ENCODE measurements around the gene ZNF701. TPM values are rescaled to one million over a fixed set of nuclear protein-coding genes. Genes with fewer than 3 reads are reported as not detected.
"Not testable (repeated sequence)": the region's sequence is repeated elsewhere in the genome, so short reads cannot be mapped to it uniquely, and the experiment has no call there.

ZNF701 gene
- total RNA-seq, 1 donor from 2014 or later: 16.2 TPM

DNA sequence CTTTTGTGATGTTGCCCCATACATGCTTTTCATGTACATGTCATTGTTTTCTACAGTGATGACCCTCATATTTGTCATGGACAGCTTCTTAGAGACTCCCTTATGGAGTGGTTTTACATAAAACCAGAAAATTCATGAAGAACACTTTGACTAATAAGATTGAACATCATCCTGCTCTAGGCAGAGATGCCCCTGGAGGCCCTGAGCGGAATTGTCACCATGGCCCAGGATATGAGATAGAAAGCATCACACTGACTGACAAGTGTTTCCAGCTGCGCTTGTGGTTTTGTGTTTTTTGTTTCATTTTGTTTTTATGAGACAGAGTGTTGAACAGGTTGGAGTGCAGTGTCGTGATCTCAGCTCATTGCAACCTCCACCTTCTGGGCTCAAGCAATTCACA lies 22.2 kb downstream of the ZNF701 start:
- Histone ChIP-seq H3K9ac (no peak overlapping the region), H3K27me3 (no peaks in the 10 kb centered on the region), H3K79me2 (ENCODE audit: low read depth) (no peaks in the 10 kb centered on the region), H3K4me3 (no peak overlapping the region), H3F3A (ENCODE audit: low read depth) (no peaks in the 10 kb centered on the region), H3K9me3 (ENCODE audit: low read depth) (no peaks in the 10 kb centered on the region), H4K20me1 (ENCODE audit: low read depth) (no peaks in the 10 kb centered on the region), H3K36me3 (no peaks in the 10 kb centered on the region), H3K27ac (no peak overlapping the region), H3K4me2 (no peak overlapping the region), H2AFZ (replicated peaks) (no peak overlapping the region), H3K4me1 (no peaks in the 10 kb centered on the region)
- Mint-ChIP-seq H3K4me1 (no peaks in the 10 kb centered on the region), H3K27me3 (ENCODE audit: insufficient read depth, low read depth) (peaks cover 2% of the 10 kb centered on the region), H3K4me3 (no peak overlapping the region), H3K36me3 (peaks cover 49% of the 10 kb centered on the region), H3K27ac (no peak overlapping the region), H3K9me3 (peaks cover 34% of the 10 kb centered on the region)
- TF ChIP-seq EZH2 (IDR thresholded peaks at IDR 0.05) (no peak), EZH2phosphoT487 (IDR thresholded peaks at IDR 0.05) (no peak), CTCF (IDR thresholded peaks at IDR 0.05) (no peak)
- DNase-seq (ENCODE audit: low spot score): no peak

DNA sequence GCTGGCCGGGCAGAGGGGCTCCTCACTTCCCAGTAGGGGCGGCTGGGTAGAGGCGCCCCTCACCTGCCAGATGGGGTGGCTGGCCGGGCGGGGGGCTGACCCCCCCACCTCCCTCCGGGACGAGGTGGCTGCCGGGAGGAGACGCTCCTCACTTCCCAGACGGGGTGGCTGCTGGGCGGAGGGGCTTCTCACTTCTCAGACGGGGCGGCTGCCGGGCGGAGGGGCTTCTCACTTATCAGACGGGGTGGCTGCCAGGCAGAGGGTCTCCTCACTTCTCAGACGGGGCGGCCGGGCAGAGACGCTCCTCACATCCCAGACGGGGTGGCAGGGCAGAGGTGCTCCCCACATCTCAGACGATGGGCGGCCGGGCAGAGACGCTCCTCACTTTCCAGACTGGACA lies 23.4 kb downstream of the ZNF701 start:
- not testable (repeated sequence) for H3K9me3 ChIP-seq (ENCODE audit: low read depth); H3K4me2 ChIP-seq; H3K9ac ChIP-seq; H3K27ac Mint-ChIP-seq; H2AFZ ChIP-seq (replicated peaks); H4K20me1 ChIP-seq (ENCODE audit: low read depth); H3F3A ChIP-seq (ENCODE audit: low read depth); H3K79me2 ChIP-seq (ENCODE audit: low read depth); H3K27ac ChIP-seq; H3K4me3 Mint-ChIP-seq; H3K27me3 Mint-ChIP-seq (ENCODE audit: insufficient read depth, low read depth); DNase-seq (ENCODE audit: low spot score); H3K4me1 ChIP-seq; H3K27me3 ChIP-seq; H3K4me3 ChIP-seq; H3K4me1 Mint-ChIP-seq; H3K36me3 ChIP-seq
- peaks cover 47% of the 10 kb centered on the region for H3K36me3 Mint-ChIP-seq
- peaks cover 33% of the 10 kb centered on the region for H3K9me3 Mint-ChIP-seq

DNA sequence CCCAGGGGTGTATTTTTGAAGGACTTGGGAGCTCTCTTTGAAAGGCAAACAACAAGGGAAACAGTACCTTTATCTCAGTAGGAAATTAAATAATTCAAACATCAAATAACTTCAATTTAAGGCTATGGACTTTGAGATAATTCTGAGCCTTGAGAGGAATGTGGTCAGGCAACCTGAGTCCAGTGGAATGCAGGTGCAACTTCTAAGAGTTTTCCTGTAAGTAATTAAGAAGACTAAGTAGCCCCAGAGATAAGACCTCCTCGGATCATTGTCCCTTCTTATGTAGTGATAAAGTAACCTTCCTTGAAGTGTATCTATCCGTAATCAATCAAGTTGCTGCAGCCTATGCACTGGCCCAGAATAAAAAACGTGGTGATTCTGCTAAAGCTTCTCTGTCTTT lies 29.2 kb downstream of the ZNF701 start:
- H3K4me2 ChIP-seq: no peak overlapping the region
- H3K9me3 ChIP-seq (ENCODE audit: low read depth): no peaks in the 10 kb centered on the region
- Mint-ChIP-seq H3K27ac (no peak overlapping the region), H3K4me1 (peaks cover 9% of the 10 kb centered on the region), H3K27me3 (ENCODE audit: insufficient read depth, low read depth) (peaks cover 2% of the 10 kb centered on the region), H3K9me3 (peaks cover 36% of the 10 kb centered on the region), H3K36me3 (peaks cover 37% of the 10 kb centered on the region), H3K4me3 (no peak overlapping the region)
- H3K9ac ChIP-seq: no peak overlapping the region
- H3K79me2 ChIP-seq (ENCODE audit: low read depth): peaks cover 13% of the 10 kb centered on the region
- no peak for DNase-seq (ENCODE audit: low spot score)
- H4K20me1 ChIP-seq (ENCODE audit: low read depth): no peaks in the 10 kb centered on the region
- H3K27ac ChIP-seq: no peak overlapping the region
- H3F3A ChIP-seq (ENCODE audit: low read depth): peaks cover 19% of the 10 kb centered on the region
- no peaks in the 10 kb centered on the region for H3K36me3 ChIP-seq
- H2AFZ ChIP-seq (replicated peaks): no peak overlapping the region
- H3K27me3 ChIP-seq: no peaks in the 10 kb centered on the region
- TF ChIP-seq EZH2phosphoT487 (IDR thresholded peaks at IDR 0.05): no peak
- TF ChIP-seq CTCF (IDR thresholded peaks at IDR 0.05): no peak
- no peak for TF ChIP-seq EZH2 (IDR thresholded peaks at IDR 0.05)
- H3K4me3 ChIP-seq: no peak overlapping the region
- peaks cover 8% of the 10 kb centered on the region for H3K4me1 ChIP-seq

DNA sequence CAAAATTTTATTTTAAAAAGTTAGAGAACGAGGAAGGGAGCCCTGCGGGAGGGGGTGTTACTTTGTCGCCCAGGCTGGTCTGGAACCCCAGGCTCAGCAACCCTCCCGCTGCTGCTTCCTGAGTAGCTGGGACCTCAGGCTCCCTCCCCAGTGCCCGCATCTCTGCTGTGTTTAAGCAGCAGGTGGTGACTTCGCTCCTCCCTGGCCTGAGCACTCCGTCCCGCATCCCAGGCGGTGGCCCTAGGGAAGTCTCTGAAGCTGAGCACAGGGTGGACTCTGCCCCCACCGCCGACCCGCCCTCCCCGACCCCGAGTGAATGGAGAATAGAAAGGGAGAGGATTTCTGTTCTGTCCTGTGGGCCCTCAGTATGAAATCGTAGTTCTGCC lies 30.5 kb downstream of the ZNF701 start:
- H3K36me3 ChIP-seq: no peaks in the 10 kb centered on the region
- peaks cover 9% of the 10 kb centered on the region for H3K4me1 Mint-ChIP-seq
- no peaks in the 10 kb centered on the region for H3K27me3 ChIP-seq
- peak overlapping the region; percentile 77 for H3K4me3 ChIP-seq
- peaks cover 37% of the 10 kb centered on the region for H3K36me3 Mint-ChIP-seq
- H3F3A ChIP-seq (ENCODE audit: low read depth): peaks cover 19% of the 10 kb centered on the region
- no peaks in the 10 kb centered on the region for H4K20me1 ChIP-seq (ENCODE audit: low read depth)
- H3K79me2 ChIP-seq (ENCODE audit: low read depth): peaks cover 19% of the 10 kb centered on the region
- DNase-seq (ENCODE audit: low spot score): no peak
- peak overlapping the region; percentile 48 for H2AFZ ChIP-seq (replicated peaks)
- TF ChIP-seq CTCF (IDR thresholded peaks at IDR 0.05) (no peak), EZH2 (IDR thresholded peaks at IDR 0.05) (no peak), EZH2phosphoT487 (IDR thresholded peaks at IDR 0.05) (no peak)
- H3K4me3 Mint-ChIP-seq: peak overlapping the region; percentile 88
- no peaks in the 10 kb centered on the region for H3K9me3 ChIP-seq (ENCODE audit: low read depth)
- H3K27ac ChIP-seq: no peak overlapping the region
- peaks cover 44% of the 10 kb centered on the region for H3K9me3 Mint-ChIP-seq
- peaks cover 8% of the 10 kb centered on the region for H3K4me1 ChIP-seq
- peaks cover 2% of the 10 kb centered on the region for H3K27me3 Mint-ChIP-seq (ENCODE audit: insufficient read depth, low read depth)
- H3K4me2 ChIP-seq: peak overlapping the region; percentile 85
- H3K27ac Mint-ChIP-seq: no peak overlapping the region
- no peak overlapping the region for H3K9ac ChIP-seq
